ENCODE measurements around the gene RALGPS1.
A peak's percentile ranks its signal among the peaks of the same experiment; 100 is the strongest.

The RALGPS1 gene

DNA sequence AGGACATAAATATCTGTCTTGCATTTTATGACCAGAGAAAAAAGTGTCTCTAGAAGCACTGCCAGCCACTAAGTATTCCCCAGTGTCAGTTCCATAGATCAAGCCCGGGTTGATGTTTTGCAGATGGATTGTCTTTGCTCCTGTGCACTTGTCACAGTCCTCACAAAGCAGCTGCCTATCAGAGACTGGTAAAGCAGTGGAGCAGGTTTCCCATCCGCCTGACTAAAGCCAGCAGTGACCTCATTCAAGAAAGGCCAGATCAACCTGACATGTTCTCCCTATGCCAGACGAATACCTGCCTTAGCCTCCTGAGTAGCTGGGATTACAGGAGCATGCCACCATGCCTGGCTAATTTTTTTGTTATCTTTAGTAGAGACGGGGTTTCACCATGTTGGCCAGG is 323.2 kb downstream of the RALGPS1 start:
- H4K20me1 ChIP-seq (ENCODE audit: insufficient read depth, low read length): no peaks in the 10 kb centered on the region
- H3K4me1 ChIP-seq (ENCODE audit: low read length): no peaks in the 10 kb centered on the region
- DNase-seq: no peak
- no peaks in the 10 kb centered on the region for H3K79me2 ChIP-seq (ENCODE audit: low read length)
- no peaks in the 10 kb centered on the region for H3K9me3 ChIP-seq (replicated peaks; ENCODE audit: insufficient read depth, low read length)
- H3K4me2 ChIP-seq (ENCODE audit: low read depth, low read length): no peak overlapping the region
- no peaks in the 10 kb centered on the region for H3K36me3 ChIP-seq (replicated peaks; ENCODE audit: insufficient read depth, low read length)
- no peak overlapping the region for H3K4me3 ChIP-seq (ENCODE audit: low read length)
- H3K9me2 ChIP-seq (replicated peaks; ENCODE audit: insufficient read depth, low read length): no peaks in the 10 kb centered on the region
- no peak overlapping the region for H3K27ac ChIP-seq (ENCODE audit: low read length)
- TF ChIP-seq EZH2phosphoT487 (IDR thresholded peaks at IDR 0.05; ENCODE audit: low read length): no peak
- no peaks in the 10 kb centered on the region for H3F3A ChIP-seq (ENCODE audit: insufficient read depth, low read length)
- H3K27me3 ChIP-seq (replicated peaks; ENCODE audit: insufficient read depth, low read length): no peaks in the 10 kb centered on the region
- no peak overlapping the region for H3K9ac ChIP-seq (ENCODE audit: low read length)
- H2AFZ ChIP-seq (ENCODE audit: low read length): no peak overlapping the region

- TF ChIP-seq, protein P1, sequence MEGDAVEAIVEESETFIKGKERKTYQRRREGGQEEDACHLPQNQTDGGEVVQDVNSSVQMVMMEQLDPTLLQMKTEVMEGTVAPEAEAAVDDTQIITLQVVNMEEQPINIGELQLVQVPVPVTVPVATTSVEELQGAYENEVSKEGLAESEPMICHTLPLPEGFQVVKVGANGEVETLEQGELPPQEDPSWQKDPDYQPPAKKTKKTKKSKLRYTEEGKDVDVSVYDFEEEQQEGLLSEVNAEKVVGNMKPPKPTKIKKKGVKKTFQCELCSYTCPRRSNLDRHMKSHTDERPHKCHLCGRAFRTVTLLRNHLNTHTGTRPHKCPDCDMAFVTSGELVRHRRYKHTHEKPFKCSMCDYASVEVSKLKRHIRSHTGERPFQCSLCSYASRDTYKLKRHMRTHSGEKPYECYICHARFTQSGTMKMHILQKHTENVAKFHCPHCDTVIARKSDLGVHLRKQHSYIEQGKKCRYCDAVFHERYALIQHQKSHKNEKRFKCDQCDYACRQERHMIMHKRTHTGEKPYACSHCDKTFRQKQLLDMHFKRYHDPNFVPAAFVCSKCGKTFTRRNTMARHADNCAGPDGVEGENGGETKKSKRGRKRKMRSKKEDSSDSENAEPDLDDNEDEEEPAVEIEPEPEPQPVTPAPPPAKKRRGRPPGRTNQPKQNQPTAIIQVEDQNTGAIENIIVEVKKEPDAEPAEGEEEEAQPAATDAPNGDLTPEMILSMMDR (IDR thresholded peaks at IDR 0.05; ENCODE audit: low read length): no peak
- DNase-seq: no peak
- Histone ChIP-seq H3K4me3 (ENCODE audit: low read length) (no peak overlapping the region), H3K9me3 (replicated peaks; ENCODE audit: insufficient read depth, low read length) (no peaks in the 10 kb centered on the region), H4K20me1 (ENCODE audit: insufficient read depth, low read length) (no peaks in the 10 kb centered on the region), H3K4me1 (ENCODE audit: low read length) (peaks cover 4% of the 10 kb centered on the region; the same call in 1 of the 2 replicates), H3K27me3 (replicated peaks; ENCODE audit: insufficient read depth, low read length) (no peaks in the 10 kb centered on the region), H3K4me2 (ENCODE audit: low read depth, low read length) (no peak overlapping the region), H2AFZ (ENCODE audit: low read length) (no peak overlapping the region), H3F3A (ENCODE audit: insufficient read depth, low read length) (no peaks in the 10 kb centered on the region), H3K9ac (ENCODE audit: low read length) (no peak overlapping the region), H3K79me2 (ENCODE audit: low read length) (no peaks in the 10 kb centered on the region), H3K27ac (ENCODE audit: low read length) (no peak overlapping the region), H3K36me3 (replicated peaks; ENCODE audit: insufficient read depth, low read length) (no peaks in the 10 kb centered on the region), H3K9me2 (replicated peaks; ENCODE audit: insufficient read depth, low read length) (no peaks in the 10 kb centered on the region)
Observed at GRCh38 chr9:127241354-127241753, 326.8 kb downstream of the RALGPS1 start.

GRCh38 chr9:127244609-127245601 is 330.3 kb downstream of the RALGPS1 start:
- TF ChIP-seq EZH2phosphoT487 (IDR thresholded peaks at IDR 0.05; ENCODE audit: low read length) (no peak), EZH2 (optimal IDR thresholded peaks at IDR 0.05; ENCODE audit: low read depth, low read length) (no peak)
- TF ChIP-seq, protein P1 (IDR thresholded peaks at IDR 0.05; ENCODE audit: low read length): no peak
- peak overlapping the region; percentile 94 for H3K4me2 ChIP-seq (ENCODE audit: low read depth, low read length)
- H3K27me3 ChIP-seq (replicated peaks; ENCODE audit: insufficient read depth, low read length): no peaks in the 10 kb centered on the region
- H3K9me3 ChIP-seq (replicated peaks; ENCODE audit: insufficient read depth, low read length): no peaks in the 10 kb centered on the region
- H3K27ac ChIP-seq (ENCODE audit: low read length): no peak overlapping the region
- H3K9ac ChIP-seq (ENCODE audit: low read length): peak overlapping the region; percentile 9; the same call in 1 of the 2 replicates
- H2AFZ ChIP-seq (ENCODE audit: low read length): peak overlapping the region; percentile 92
- H3K36me3 ChIP-seq (replicated peaks; ENCODE audit: insufficient read depth, low read length): no peaks in the 10 kb centered on the region
- H3K4me3 ChIP-seq (ENCODE audit: low read length): peak overlapping the region; percentile 68
- no peaks in the 10 kb centered on the region for H3K79me2 ChIP-seq (ENCODE audit: low read length)
- H3F3A ChIP-seq (ENCODE audit: insufficient read depth, low read length): no peaks in the 10 kb centered on the region
- no peaks in the 10 kb centered on the region for H3K9me2 ChIP-seq (replicated peaks; ENCODE audit: insufficient read depth, low read length)
- DNase-seq: peak; percentile 98
- peaks cover 4% of the 10 kb centered on the region; the same call in 1 of the 2 replicates for H3K4me1 ChIP-seq (ENCODE audit: low read length)
- H4K20me1 ChIP-seq (ENCODE audit: insufficient read depth, low read length): no peaks in the 10 kb centered on the region
